Stimulated activated CD4-positive, alpha-beta T cell treated with anti-CD3 and anti-CD28 coated beads, Interleukin-2, amount 100 ng/mL, for 48 hours (primary cell): ENCODE measurements around the gene PDGFA.
"Not testable (repeated sequence)": the region's sequence is repeated elsewhere in the genome, so short reads cannot be mapped to it uniquely, and the experiment has no call there.

Experiments used
- DNase-seq, 2 donors: peaks; one replicate each; pipeline ENCODE4 v3.0.0-alpha.2; 2020

The PDGFA gene

GRCh38 chr7:519484-520390 is at the start of gene PDGFA:
TSS of gene PDGFA (minus strand) at chr7:519846. CDS start at chr7:519001, 845 bp downstream.
- DNase-seq = no peak

GRCh38 chr7:568031-568951 is 48.6 kb upstream of the PDGFA start:
- no peak for DNase-seq

GRCh38 chr7:567305-567883 is 47.7 kb upstream of the PDGFA start:
- DNase-seq = no peak

- no peak for DNase-seq
Observed at GRCh38 chr7:566100-566499, 46.5 kb upstream of the PDGFA start.

- DNase-seq = no peak
Observed at GRCh38 chr7:564176-564865, 44.7 kb upstream of the PDGFA start.

GRCh38 chr7:563629-564170 is 44.1 kb upstream of the PDGFA start:
- no peak for DNase-seq

- DNase-seq = no peak
Observed at GRCh38 chr7:562789-563628, 43.4 kb upstream of the PDGFA start.

- DNase-seq = no peak
Observed at GRCh38 chr7:562374-562675, 42.7 kb upstream of the PDGFA start.

- DNase-seq = no peak
Observed at GRCh38 chr7:561631-562373, 42.2 kb upstream of the PDGFA start.

- no peak for DNase-seq
Observed at GRCh38 chr7:560966-561630, 41.5 kb upstream of the PDGFA start.

- DNase-seq = no peak
Observed at GRCh38 chr7:559396-559705, 39.7 kb upstream of the PDGFA start.

- no peak for DNase-seq
Observed at GRCh38 chr7:557558-557881, 37.9 kb upstream of the PDGFA start.

- no peak for DNase-seq
Observed at GRCh38 chr7:556837-557557, 37.4 kb upstream of the PDGFA start.

GRCh38 chr7:556291-556826 is 36.7 kb upstream of the PDGFA start:
- no peak for DNase-seq

GRCh38 chr7:555551-556160 is 36.0 kb upstream of the PDGFA start:
- DNase-seq = no peak

- DNase-seq = no peak
Observed at GRCh38 chr7:553636-554111, 34.0 kb upstream of the PDGFA start.

- DNase-seq = no peak
Observed at GRCh38 chr7:552868-553635, 33.4 kb upstream of the PDGFA start.

GRCh38 chr7:552151-552867 is 32.7 kb upstream of the PDGFA start:
- DNase-seq = not testable (repeated sequence)
